HL-60/S4 treated with retinoic acid at 250 ng/mL for 4 days and 3 days (cell line): ENCODE data around the gene SLC12A2.

Experiments used
- in situ Hi-C: fragments of 300-500 bp; cut with MboI; formaldehyde crosslinking; loops from 2 replicates; pipeline ENCODE4 v1.7.0; 2022; ENCODE audit warnings: low sequenced_read_pairs

The SLC12A2 gene

DNA sequence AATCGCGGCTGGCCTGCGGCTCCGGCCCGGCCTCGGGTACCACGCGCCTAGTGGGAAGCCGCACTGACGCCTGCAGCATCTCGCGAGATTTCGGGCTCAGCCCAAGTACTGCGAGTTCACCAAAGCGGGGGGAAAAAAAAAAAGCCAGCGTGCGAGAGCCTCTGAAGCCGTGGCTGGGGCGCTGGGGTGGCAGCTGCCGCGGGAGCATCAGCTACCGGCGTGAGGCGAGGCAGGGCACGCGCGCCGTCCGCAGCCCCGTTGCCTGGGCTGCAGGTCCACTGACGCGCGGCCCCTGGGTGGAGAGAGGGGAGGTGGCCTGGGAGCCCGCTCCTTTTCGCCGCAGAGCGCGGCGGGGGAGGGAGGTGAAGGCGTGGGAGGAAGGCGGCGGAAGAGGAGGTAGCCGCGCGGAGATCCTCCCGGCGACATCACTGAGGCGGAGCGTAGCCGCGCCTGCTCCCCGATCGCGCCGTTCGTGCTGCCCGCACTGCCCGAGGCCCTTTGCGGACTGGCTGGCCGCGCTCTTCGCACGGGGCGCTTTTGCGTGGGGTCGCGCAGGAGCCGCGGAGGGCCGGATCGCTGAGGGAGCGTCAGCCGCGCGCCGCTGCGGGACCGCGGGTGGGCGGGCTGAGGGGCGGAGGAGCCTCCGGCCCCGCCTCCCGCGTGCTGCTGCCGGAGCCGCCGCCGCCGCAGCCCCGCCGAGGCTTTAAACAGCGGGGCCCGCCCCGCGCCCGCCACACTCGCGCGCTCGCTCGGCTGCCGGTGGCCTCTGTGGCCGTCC is at the start of gene SLC12A2:
Gene SLC12A2, plus strand, starts transcription at position 734 of the 778 bp plus-strand sequence. CDS start 189 bp downstream, outside the sequence.
- in situ Hi-C loops, result no loop called here

DNA sequence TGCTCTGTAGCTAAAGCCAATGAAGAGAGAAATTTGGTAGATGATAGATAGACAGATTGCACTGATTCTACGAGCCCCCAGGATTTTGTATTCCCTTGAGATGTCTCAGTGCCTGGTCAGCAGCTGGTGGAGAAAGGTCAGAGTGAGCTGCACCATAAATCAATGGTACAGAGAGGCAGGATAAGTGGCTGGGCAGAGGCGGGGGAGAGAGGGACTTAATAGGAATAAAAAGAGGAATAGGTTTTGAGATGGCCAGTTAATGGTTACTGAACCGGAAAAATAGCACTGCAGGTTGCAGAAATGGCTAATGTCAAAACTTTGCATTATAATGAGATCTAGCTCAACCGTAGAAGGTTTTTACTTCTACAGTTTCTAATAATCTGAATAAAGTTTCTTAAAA is 47.9 kb upstream of the SLC12A2 start:
- in situ Hi-C loops, result no loop called here

DNA sequence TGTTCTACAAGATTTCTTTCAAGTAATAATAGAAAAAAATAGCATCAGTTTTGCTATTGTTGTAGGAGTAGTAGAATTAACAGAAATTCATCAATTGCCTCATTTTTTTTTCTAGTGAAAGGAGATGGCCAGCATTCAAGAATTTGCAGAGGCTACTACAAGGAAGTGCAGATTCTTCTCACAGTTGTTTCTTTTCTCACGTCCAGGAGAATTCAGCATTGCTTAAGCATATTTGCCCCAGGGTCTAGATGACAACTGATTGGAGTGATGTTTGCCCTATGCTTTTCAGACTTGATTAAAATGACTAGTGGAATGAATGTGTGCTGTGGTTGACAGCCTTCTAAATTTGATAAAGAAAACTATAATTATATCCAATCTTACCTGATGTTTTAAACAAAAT is 46.6 kb upstream of the SLC12A2 start:
- in situ Hi-C loops, result no loop called here

DNA sequence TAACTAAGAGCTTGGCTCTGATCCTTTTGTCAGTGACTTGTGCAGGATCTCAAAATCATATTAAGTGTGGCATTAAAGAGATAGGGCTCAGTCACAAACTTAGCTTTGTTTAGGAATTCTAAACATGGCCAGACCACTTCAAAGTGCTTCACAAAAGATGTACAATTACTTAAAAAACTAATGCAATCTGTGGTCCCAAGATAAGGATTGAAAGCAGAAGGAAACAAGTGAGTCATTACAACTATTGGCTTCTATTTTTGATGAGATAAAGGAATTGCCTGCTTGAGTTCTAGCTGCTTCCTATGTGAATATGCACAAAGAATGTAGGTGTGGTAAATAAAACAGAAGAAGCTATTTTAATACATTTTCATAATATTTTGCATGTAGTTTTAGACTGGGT is 44.9 kb upstream of the SLC12A2 start:
- in situ Hi-C loops, result no loop called here

DNA sequence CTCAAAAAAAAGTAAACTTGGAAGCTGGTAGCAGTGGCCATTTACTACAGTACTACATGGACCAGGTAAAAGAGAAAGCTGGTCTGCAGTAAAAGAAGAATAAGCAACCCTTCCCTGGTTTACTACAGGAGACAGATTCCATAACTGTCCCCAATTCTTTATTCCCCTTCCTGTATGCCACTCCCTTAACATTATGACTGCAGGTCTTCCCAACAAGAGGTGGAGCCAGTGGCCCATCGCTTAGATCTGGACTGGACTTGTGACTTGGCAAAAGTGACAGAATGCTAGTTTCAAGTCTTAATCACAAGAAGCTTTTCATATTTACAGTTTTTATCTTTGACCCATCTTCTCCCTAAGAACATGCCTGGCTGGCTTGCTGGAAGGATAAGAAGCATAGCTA is 42.6 kb upstream of the SLC12A2 start:
- in situ Hi-C loops, result no loop called here

DNA sequence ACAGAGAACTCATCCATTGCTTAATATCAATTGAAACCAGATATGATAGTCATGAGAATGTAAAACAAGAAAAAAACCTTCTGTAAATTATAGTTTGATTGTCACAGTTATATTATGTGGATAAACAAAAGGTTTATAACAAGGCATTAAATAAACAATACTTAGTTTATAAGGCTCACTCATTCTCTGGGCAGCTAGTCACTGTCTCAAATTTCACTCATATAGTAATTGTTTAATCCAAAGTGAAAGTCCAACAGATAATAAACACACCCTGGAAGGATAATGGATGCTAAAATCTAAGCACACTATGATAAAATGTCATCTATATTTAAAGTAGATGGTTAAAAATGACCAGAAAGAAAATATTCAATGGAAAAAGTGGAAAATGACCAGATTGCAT is 30.8 kb upstream of the SLC12A2 start:
- in situ Hi-C loops, result no loop called here

DNA sequence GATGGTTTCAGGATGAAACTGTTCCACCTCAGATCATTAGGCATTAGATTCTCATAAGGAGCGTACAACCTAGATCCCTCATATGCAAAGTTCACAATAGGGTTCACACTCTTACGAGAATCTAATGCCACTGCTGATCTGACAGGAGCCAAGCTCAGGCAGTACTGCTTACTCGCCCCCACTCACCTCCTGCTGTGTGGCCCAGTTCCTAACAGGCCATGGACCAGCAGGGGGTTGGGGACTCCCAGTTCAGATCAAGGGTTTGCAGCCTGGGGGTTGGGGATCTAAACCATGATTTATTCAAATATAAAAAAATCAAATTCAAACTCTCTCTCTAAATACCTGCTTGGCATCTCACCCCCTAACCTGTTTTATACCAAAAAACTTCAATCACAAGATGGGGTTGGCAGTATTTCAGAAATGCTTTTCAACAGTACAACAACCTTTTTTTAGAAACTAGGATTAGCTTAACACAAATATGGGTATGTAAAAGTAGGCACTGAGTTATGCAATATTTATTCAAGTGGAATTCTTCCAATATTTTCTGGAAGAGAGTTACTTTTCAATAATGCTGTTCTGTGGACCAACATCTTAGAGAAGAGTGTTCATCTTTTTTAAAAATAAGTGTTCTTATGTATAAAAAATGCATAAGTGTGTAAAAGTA is 30.1 kb upstream of the SLC12A2 start:
- in situ Hi-C loops, result no loop called here

DNA sequence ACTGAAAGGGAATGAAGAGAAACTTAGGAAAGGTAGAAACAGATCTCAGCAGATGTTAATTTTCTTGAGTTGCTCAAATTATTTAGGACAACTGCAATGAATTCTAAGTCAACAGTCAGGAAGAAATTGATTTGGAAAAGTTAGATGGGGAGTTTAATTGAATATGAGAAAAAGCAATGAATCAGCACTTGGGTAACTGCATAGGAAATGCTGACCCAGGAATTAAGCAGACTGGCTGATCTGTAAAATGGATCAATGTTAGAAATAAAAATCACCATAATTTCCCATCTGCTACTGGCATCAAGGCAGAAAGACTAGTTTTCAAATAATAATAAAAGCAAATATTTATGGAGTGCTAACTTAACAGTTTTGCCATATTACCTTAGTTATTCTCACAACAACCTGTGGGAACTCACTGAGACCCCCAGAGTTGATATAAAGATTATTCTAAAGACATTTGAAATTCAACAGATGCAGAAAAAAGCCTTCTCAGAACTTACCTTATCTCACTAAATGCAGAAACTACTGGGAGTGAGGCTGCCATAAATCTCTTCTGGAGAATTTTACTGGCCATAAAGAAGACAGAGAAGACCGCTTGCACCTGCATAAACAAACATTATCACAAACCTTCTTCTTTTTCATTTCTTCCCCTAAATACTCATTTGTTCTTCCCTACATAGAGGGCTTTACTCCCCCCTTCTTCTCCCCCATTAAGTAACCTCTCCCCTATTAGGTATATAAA is 22.8 kb upstream of the SLC12A2 start:
- in situ Hi-C loops, result no loop called here

DNA sequence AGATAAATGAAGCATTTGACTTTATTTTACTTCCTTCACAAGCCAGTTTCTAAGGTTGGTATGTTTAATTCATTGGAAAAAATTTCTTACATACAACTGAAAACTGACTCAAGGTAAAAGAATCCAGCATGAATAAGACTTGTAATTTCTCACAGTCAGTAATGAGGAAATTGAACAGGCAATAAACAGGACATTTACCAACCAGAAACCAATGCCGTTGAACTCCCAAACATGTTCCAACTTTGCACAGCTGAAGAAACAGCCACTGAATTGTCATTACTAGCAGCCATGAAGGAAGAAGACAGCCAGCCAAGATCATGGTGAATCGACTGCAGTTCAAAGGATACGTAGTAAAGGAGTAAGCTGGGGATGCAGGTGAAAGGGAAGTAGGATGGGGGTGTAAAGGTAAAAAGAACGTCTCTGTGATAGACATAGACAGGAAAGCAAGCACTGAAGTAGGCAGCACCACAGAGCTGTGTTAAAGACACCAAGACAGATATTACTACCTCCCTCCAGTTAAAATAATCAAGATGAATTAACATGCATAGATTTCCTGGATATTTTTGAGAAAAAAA is 21.3 kb upstream of the SLC12A2 start:
- in situ Hi-C loops, result no loop called here

DNA sequence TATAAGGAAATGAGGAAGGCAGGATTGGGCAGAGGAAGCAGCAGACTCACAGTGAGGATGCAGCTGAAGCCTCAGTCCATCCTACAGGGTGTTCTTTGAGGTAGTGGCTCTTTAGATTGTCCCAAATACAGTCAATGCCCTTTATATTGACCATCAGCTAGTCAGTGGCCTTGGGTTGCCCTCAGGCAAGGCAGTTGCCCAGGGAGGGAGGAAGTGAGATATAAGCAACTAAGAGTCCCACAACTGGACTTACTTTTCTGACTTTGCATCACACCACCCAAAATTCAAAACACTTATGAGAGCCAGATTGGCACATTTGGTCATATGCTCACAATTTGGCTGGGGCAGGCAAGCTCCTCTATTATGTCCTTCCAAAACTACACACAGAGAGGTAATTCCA is 9.4 kb upstream of the SLC12A2 start:
- in situ Hi-C loops, result no loop called here

DNA sequence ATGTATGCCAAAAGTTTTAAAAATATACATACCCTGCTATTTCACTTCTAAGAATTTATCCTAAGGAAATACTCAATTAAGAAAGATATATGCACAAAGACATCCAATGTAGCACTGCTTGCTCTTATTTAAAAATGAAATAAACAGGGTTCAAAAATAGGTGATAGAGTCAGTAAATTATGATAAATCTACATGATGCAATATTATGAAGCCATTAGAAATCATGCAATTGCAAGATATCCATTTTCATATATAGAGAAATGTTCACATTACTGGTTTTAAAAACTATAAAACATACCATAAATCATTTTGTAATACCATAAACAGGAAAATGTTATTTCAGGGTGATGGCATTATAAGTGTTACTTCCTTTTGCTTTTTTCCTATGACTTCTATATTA is 8.6 kb upstream of the SLC12A2 start:
- in situ Hi-C loops, result no loop called here

DNA sequence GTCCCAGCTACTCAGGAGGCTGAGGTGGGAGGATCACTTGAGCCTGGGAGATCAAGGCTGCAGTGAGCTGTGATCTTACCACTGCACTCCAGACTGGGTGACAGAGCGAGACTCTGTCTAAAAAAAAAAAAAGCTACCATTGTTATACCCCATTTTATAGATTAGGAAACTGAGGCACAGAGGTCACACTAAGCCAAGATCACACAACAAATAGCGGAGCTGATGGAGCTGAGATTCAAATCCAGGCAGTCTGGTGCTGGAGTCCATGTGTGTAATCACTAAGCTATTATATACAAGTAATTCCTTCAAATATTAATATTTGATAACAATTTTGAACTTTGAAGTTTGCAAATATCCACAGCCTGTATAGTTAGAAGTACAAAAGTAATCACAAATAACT is 6.0 kb upstream of the SLC12A2 start:
- in situ Hi-C loops, result no loop called here

DNA sequence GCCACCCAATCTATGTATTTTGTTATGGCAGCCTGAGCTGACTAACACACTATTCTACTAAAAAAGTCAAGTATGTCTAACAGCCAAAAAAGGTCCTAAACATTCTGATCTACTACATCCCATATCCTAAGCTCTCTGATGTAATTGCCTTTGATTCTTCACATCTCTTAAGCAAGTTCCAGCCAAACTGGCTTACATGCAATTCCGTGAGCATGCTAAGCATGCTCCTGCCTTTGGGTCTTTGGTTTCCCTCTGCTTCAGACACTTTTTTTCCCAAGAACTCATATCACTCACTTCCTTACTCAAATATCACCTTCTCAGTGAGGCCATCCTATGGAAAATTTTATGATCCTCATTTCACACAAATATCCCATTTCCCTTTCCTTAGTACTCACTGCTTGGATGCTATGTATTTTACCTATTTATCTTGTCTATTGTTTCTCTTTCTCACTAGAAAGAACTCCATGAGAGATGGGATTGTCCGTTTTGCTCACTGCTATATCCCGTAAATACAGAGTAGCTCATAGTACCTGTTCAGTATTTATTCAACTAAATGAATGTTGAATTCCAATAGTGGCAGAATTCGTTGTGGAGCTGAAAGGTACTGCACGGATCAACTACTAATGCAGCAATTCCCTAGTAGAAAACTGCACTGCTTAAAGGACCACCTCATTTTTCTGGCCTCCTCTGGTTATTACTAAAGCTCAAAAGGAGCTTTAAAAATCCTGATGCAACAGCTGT is 2.3 kb upstream of the SLC12A2 start:
- in situ Hi-C loops, result no loop called here

DNA sequence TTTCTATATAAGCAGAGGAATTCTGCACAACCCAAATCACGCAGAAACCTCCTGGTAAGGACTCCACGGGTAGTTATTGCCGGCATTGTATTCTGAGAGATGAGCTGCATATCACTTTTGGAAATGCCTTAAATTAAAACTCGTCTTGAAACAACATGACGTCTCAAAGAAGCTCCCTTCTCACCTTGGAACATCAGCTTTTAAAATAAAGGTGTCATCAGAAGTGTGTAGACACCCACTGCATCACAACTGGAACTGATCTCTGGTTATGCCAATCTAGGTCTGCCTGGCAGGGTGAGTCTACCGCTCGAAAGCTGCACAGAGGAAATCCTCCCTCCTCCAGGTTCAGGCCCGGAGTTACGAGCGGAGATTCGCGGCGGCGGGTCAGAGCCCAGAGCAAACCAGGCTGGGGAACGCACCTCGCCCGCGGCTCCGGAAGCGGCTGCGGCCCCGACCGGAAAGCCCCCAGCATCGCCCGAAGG is 974 bp upstream of the SLC12A2 start:
- in situ Hi-C loops, result no loop called here

DNA sequence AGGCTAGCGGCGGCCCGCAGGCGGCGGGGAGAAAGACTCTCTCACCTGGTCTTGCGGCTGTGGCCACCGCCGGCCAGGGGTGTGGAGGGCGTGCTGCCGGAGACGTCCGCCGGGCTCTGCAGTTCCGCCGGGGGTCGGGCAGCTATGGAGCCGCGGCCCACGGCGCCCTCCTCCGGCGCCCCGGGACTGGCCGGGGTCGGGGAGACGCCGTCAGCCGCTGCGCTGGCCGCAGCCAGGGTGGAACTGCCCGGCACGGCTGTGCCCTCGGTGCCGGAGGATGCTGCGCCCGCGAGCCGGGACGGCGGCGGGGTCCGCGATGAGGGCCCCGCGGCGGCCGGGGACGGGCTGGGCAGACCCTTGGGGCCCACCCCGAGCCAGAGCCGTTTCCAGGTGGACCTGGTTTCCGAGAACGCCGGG is 253 bp downstream of the SLC12A2 start:
- in situ Hi-C loops, result no loop called here

DNA sequence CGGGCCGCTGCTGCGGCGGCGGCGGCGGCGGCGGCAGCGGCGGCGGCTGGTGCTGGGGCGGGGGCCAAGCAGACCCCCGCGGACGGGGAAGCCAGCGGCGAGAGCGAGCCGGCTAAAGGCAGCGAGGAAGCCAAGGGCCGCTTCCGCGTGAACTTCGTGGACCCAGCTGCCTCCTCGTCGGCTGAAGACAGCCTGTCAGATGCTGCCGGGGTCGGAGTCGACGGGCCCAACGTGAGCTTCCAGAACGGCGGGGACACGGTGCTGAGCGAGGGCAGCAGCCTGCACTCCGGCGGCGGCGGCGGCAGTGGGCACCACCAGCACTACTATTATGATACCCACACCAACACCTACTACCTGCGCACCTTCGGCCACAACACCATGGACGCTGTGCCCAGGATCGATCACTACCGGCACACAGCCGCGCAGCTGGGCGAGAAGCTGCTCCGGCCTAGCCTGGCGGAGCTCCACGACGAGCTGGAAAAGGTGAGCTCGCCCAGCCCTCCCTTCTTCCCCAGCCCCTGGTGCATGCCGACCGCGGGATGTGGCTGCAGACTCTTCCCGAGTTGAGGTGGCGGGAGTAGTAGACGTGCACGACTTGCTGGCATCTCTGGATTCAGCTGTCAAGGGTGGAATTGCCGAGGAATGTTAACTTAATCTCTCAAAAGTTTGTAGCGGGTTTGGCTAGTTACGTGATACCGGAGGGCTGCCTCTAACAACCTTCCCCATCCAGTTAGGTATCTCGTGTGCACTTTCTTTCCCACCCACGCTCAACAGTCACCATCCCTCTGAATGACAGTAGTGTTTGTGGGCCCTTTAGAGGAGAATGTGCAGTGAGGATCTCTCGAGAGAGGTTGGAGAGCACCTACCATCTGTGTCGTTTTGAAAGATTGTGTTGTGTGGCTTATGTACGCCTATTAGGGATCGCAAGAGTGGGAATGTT is 932 bp downstream of the SLC12A2 start:
- in situ Hi-C loops, result no loop called here

DNA sequence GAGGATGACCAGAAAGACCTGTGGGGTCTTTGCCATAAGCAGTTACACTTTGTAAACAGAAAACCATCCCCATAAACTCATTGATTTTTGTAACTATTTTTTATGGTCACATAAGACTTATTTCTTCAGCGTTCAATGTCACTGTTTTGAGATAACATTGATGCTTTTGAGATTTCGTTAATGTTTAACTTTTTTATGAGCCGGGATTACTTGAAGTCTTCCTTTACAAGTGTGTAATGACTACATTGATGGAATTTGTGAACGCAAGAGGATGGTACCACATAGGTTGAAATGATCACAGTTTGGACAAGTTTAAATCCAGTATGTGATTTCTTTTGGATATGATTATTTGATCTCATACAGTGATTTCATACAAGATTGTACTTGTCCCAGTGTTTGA is 1.8 kb downstream of the SLC12A2 start:
- in situ Hi-C loops, result no loop called here

DNA sequence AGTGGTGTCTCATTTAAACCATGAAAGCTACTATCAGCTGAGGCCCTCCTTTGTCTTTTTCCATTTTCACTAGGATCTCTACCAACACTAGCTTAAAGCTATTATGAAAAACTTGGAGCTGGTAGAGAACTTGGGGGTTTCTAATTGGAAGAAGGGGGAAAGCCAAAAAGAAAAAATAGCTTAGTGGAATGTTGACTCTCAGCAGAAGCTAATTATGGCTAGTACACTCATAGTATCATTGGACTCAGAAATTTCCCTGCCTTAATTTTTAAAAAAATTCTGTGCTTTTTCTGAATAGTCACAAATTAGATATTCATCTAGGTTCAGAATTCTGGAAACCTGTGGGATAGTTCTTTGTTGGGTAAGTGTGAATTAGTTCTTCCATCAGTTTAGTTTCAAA is 8.0 kb downstream of the SLC12A2 start:
- in situ Hi-C loops, result no loop called here

DNA sequence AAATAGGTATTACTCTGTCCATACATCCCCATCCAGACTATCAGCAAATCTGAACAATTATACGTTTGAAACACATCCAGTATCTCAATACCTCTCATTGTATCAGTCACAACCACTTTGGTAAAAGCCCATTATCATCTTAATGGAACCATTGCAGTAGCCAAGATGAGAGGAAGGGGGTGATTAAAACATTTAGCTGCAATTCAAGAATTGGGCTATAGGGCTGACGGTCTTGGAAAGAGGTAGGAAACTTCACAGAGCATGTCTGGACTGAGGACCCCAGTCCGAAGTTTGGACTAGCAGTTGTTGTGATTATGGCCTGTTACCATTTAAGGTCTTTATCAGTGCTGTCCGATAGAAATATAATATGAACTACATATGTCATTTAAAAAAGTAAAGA is 8.6 kb downstream of the SLC12A2 start:
- in situ Hi-C loops, result no loop called here

DNA sequence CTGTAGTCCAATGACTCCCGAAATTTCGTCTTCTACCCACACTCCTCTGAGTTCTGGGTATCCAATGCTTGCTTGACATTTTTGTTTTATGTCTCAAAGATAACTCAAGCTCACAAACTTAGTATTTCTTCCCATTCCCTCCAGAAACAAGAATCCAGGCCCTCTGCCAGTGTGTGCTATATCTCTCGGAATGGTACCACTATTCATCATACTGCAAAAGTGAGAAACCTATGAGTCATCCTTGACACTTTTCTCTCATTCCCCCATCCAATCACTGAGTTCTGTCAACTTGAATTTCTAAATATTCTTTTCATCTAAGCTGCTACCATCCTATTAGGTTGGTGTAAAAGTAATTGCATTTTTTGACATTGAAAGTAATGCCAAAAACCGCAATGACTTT is 9.8 kb downstream of the SLC12A2 start:
- in situ Hi-C loops, result no loop called here
